ENCODE measurements around the gene PRKN.

PRKN gene

DNA sequence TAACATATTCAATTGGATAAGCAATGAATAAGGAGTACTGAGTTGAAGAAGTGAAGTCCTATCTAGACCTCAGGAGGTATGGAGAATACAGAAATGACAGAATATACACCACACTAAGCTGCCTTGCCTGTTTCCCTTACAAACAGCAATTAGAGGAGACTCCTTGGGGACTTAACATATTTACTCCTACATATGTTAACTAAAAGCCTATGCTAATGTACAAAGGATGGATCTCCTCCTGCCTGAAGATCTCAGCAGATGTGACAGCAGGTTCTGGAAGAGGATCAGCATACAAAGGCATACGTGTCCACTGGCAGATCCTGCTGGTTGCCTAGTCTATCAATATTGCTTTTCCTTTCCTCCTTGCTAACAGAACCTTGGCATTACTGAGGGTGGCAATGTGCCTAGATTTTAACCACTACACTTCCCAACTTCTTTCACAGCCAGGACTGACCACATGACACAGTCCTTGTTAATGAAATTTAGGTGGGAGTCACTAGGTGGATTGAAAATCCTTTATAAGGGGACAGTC, 29.6 kb downstream of the PRKN start:
- DNase-seq (ENCODE audit: low read depth), result no peak
- TF ChIP-seq, protein P1, sequence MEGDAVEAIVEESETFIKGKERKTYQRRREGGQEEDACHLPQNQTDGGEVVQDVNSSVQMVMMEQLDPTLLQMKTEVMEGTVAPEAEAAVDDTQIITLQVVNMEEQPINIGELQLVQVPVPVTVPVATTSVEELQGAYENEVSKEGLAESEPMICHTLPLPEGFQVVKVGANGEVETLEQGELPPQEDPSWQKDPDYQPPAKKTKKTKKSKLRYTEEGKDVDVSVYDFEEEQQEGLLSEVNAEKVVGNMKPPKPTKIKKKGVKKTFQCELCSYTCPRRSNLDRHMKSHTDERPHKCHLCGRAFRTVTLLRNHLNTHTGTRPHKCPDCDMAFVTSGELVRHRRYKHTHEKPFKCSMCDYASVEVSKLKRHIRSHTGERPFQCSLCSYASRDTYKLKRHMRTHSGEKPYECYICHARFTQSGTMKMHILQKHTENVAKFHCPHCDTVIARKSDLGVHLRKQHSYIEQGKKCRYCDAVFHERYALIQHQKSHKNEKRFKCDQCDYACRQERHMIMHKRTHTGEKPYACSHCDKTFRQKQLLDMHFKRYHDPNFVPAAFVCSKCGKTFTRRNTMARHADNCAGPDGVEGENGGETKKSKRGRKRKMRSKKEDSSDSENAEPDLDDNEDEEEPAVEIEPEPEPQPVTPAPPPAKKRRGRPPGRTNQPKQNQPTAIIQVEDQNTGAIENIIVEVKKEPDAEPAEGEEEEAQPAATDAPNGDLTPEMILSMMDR (IDR thresholded peaks at IDR 0.05; ENCODE audit: low read depth, low read length, missing control alignments), result no peak
- no peak overlapping the region for H3K4me3 ChIP-seq (ENCODE audit: low read depth, low read length)

DNA sequence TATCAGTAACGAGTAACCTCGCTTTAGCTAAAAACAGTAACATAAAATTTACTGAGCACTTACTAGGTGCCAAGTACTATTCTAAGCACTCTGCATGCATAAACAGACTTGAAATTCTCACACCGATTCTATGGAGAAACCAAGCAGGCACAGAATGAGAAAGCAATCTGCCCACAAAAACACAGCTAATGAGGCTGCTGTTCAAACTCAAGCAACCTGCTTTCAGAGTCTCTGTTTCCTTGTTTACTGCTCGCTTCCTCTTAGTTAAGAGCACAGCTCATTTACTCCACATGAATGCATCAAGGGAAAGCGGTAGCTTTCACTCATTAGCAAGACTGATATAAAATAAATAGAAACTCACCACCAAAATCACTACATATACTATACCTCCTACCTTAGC, 37.4 kb downstream of the PRKN start:
- no peak for DNase-seq (ENCODE audit: low read depth)
- H3K4me3 ChIP-seq (ENCODE audit: low read depth, low read length), result no peak overlapping the region
- TF ChIP-seq, protein P1 (IDR thresholded peaks at IDR 0.05; ENCODE audit: low read depth, low read length, missing control alignments), result no peak

DNA sequence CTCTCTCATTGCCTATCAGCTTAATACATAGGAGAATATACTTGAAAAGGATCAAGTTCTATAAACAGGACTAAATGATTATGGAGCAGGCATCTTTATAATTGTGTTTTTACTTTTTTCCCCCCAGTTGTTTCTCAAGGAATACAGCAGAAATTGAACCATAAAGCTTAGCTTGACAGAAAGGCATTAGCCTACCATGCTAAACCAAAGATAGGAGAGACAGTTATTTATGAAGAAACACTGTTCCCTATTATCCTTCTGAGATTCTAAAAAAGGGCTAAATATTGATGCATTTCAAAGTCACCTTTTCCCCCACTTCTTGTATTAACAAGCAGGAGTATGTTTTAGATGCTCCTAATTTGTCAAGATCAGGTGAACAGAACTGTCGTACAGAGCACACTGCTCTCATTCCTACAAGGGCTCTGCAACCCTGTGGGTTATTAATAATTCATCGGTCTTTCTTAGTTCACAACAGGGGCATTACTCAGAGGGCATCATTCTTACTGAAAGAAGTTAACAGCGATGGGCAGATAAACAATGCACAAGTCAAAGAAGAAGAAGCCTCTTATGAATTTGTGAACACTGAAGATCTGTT, 38.7 kb downstream of the PRKN start:
- TF ChIP-seq, protein P1 (IDR thresholded peaks at IDR 0.05; ENCODE audit: low read depth, low read length, missing control alignments), result no peak
- DNase-seq (ENCODE audit: low read depth), result no peak
- no peak overlapping the region for H3K4me3 ChIP-seq (ENCODE audit: low read depth, low read length)

DNA sequence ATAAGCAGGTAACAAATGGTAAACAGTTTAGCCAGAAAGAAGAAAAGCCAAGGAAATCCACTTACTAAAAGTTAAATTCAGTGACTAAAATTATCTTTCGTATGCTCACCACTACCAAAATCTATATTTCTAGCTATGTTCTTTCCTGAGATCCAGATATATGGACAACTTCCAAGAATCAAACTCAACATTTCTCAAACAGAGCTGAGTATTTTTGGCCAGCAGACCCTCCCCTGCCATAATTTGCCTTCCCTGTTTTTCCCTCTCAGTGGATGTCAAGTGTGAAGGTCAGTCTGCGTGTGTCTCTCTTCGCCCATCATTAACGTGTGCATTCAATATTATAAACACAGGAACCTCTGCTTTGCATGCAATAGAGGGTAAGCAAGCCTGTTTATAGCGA, 42.0 kb downstream of the PRKN start:
- TF ChIP-seq, protein P1 (IDR thresholded peaks at IDR 0.05; ENCODE audit: low read depth, low read length, missing control alignments), result no peak
- no peak for DNase-seq (ENCODE audit: low read depth)
- no peak overlapping the region for H3K4me3 ChIP-seq (ENCODE audit: low read depth, low read length)

DNA sequence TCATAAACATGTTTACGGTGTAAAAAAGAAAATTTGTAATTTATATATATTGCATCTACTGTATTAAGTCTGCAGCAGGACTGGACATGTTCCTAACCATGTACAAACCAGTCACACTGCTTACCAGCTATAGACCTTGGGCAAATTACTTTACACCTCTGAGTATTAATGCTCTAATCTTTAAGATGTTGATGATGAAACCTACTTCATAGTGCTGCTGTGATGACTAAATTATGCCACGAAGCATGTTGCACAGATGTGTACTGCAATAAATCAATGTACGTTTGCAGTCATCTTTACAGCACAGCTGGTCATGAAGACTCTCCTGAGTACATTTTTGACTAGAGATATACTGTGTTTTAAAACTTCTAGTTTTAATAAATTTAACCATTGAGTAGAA, 42.6 kb downstream of the PRKN start:
- H3K4me3 ChIP-seq (ENCODE audit: low read depth, low read length), result no peak overlapping the region
- TF ChIP-seq, protein P1 (IDR thresholded peaks at IDR 0.05; ENCODE audit: low read depth, low read length, missing control alignments), result no peak
- DNase-seq (ENCODE audit: low read depth), result no peak

DNA sequence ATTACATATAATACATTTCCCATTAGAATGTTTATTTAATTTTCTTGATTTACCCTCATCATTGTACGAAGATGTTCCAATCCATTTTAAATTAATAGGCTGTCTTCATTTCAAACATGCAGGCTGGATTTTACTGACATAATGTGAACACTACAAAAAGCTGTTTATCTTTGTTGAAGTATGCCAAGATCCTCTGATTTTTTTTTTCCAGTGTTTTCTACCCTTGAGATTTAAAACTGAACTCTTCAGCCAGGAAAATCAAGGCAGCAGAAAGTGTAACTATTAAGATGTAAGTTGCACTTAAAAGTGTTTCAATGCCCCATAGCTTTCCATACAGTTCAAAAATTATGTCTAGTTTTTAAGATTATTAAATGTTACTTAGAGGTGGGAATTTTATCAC, 43.5 kb downstream of the PRKN start:
- H3K4me3 ChIP-seq (ENCODE audit: low read depth, low read length), result no peak overlapping the region
- DNase-seq (ENCODE audit: low read depth), result no peak
- TF ChIP-seq, protein P1 (IDR thresholded peaks at IDR 0.05; ENCODE audit: low read depth, low read length, missing control alignments), result no peak

DNA sequence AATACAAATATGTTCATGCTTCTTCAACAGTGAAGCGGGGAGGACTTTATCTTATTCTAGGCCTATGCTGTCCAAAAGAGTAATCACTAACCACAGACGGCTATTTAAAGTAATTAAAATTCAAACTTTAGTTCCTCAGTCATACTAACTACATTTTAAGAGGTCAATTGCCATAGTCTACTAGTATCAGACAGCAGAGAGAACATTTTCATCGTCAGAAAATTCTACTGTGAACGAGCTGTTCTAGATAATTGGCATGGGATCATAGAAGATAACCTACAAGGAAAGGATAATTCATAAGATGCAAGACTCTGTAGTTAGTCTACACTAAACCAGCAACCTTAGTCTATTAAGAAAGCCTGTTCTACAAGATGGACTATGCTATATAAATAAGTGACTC, 44.4 kb downstream of the PRKN start:
- no peak for DNase-seq (ENCODE audit: low read depth)
- H3K4me3 ChIP-seq (ENCODE audit: low read depth, low read length), result no peak overlapping the region
- TF ChIP-seq, protein P1 (IDR thresholded peaks at IDR 0.05; ENCODE audit: low read depth, low read length, missing control alignments), result no peak

All from GM12864 (cell line).